Stimulated activated CD4-positive, alpha-beta T cell treated with anti-CD3 and anti-CD28 coated beads, Interleukin-4, amount 100 ng/mL, for 48 hours (primary cell): ENCODE data around the gene ENO3.

Experiments
- DNase-seq, 2 donors: peaks; one replicate each; pipeline ENCODE4 v3.0.0-alpha.2; 2020; ENCODE audit warnings: low read depth in 2 of 2

The ENO3 gene

GRCh38 chr17:4973256-4974114 is 22.6 kb downstream of the ENO3 start:
- DNase-seq: no peak

GRCh38 chr17:4974115-4974670 is 23.3 kb downstream of the ENO3 start:
- no peak for DNase-seq

GRCh38 chr17:4978726-4979125 is 27.8 kb downstream of the ENO3 start:
- no peak for DNase-seq

- peak in 1 of 2 donors; percentile 25 for DNase-seq
Measured at GRCh38 chr17:4980644-4981216, 29.8 kb downstream of the ENO3 start.

- DNase-seq: no peak
Measured at GRCh38 chr17:4982305-4982704, 31.4 kb downstream of the ENO3 start.

GRCh38 chr17:4986403-4986802 is 35.5 kb downstream of the ENO3 start:
- no peak for DNase-seq

- peak; percentile 84 to 87 for DNase-seq
Measured at GRCh38 chr17:4986951-4987766, 36.2 kb downstream of the ENO3 start, which contains the start of gene CAMTA2. CAMTA2 (minus strand) TSS chr17:4987675; CDS start chr17:4986222, 1,453 bp downstream.

- no peak for DNase-seq
Measured at GRCh38 chr17:4987767-4988567, 37.0 kb downstream of the ENO3 start.

GRCh38 chr17:4994081-4994595 is 43.2 kb downstream of the ENO3 start:
- DNase-seq: no peak

- peak; percentile 86 to 87 for DNase-seq
Measured at GRCh38 chr17:4997302-4998026, 46.5 kb downstream of the ENO3 start, which contains the start of the genes INCA1 and KIF1C. INCA1 (minus strand) TSS chr17:4997522; CDS start chr17:4994437, 3,085 bp downstream. KIF1C (plus strand) TSS chr17:4997950; CDS start chr17:5000247, 2,297 bp downstream.

- DNase-seq: no peak
Measured at GRCh38 chr17:4998027-4998731, 47.3 kb downstream of the ENO3 start.

GRCh38 chr17:4998732-4999429 is 48.0 kb downstream of the ENO3 start:
- no peak for DNase-seq

GRCh38 chr17:4999430-5000093 is 48.6 kb downstream of the ENO3 start:
- DNase-seq: no peak

- no peak for DNase-seq
Measured at GRCh38 chr17:5000237-5000639, 49.3 kb downstream of the ENO3 start.

GRCh38 chr17:5002121-5002788 is 51.3 kb downstream of the ENO3 start:
- DNase-seq: no peak

- no peak for DNase-seq
Measured at GRCh38 chr17:5003214-5003867, 52.4 kb downstream of the ENO3 start.
